HG03045 (cell line): ENCODE measurements around the gene POU4F1.
A peak's percentile ranks its signal among the peaks of the same experiment; 100 is the strongest.

Experiments used
- ATAC-seq: cut with Tn5 transposase; IDR thresholded peaks from one replicate; pipeline ENCODE4 v1.9.1; 2021; ENCODE audit warnings: mild to moderate bottlenecking, moderate library complexity; ENCODE audit not compliant: unreplicated experiment

Gene POU4F1

DNA sequence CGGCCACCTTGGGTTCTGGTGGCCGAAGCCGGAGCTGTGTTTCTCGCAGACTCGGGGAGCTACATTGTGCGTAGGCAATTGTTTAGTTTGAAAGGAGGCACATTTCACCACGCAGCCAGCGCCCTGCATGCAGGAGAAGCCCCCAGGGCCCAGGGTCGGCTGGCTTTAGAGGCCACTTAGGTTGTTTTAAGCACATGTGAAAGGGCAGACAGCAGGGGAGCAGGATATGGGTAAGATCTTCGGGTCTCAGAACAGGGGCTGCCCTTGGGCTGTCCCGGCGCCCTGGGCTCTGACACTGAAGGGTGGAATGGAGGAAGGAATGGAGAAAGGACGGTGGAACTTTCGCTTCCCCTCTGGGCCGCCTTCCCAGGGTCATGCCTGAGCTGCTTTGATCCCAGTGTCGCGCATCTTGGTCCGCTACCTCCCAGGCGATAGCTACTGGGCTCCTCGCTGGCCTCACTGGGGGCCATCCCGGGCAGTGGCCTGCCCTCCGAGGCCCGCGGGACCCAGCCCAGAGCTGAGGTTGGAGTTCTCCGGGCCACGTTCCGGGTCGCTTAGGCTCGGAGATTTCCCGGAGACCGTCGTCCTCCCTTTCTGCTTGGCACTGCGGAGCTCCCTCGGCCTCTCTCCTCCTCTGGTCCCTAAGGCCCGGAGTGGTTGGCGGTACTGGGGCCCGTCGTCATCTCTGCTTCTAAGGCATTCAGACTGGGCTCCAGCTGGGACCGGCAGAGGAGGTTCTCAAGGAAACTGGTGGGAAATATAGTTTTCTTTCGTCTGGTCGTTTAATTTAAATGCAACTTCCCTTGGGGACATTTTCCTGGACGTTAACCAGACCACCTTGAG, 4.3 kb upstream of the POU4F1 start:
- ATAC-seq = no peak

DNA sequence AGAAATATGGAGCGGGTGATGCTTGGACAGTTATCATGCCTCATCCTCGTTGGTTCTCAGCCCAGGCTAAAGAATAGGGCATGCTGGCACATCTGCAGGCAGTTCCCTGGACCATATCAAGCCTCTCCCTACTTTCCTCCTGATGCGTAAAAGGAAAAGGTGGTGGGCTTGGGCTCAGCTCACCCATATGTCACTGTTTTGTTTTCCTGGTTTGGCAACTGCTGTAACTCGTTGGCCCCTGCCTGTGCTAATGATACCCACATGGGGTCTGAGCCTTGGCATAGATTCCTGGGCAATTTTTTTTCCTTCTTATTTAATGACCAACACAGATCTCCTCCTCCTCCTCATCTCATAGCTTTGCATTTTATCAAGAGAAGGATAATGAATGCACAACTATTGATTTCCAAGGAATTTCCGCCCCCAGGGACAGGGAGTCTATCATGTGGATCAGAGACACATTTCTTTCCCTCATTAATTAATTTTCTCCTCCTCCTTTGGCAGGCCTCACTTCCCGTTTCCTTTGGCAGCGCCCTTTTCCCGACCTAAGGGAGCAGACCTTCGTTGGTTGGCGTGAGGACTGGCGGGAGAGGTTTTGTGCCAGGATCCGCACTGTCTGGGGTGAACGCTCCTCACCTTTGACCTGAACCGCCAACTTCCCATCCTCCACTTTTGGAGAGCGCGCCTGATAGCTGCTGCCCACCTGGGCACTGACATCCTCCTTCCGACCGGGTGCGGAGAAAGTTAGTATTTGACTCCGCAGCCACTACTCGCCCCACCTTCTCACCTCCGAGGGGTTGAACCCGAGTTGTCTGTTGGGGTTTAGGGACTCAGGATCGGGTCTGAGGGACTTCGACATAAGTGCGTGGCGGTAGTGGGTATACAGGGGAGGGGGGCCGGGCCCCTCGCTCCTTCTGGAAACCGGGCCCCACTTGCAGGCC, 3.4 kb upstream of the POU4F1 start:
- no peak for ATAC-seq

DNA sequence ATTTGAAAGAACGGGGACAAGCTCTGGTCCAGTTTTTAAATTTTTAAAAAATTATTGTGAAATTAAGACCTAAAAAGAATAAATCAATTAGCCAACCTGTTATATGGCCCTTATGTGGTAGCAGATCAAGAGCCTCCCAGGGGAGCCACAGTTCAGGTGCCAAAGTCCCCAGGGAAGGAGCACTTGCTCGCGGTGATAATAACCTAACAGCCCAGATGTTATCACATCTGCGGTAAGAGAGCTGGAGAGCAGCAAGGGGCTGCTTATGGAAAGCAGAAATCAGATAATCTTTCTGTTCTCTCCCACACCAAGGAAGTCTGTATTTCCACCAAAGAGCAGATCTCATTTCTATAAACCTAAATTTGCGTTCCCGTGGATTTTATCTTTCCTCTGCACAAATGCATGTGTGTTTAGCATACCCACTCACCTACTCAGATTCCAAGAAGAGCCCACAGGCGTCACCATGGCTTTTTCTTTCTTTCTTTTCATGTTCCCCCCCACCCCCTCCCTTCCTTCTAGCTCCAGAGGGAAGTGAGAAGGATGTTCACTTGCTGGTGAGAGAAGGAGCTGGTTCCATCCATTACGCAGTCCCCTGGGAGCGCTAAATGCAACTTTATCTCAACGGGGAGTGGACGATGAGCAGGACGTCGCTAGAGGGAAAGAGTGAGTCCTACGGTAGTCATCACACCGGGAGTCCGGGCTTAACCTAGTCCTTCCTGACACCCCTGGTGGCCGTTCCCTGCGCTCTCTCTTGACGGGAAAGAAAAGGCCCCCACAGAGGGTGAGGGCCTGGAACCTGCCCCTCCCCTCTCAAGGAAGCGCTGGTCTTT, 1.6 kb upstream of the POU4F1 start:
- no peak for ATAC-seq

DNA sequence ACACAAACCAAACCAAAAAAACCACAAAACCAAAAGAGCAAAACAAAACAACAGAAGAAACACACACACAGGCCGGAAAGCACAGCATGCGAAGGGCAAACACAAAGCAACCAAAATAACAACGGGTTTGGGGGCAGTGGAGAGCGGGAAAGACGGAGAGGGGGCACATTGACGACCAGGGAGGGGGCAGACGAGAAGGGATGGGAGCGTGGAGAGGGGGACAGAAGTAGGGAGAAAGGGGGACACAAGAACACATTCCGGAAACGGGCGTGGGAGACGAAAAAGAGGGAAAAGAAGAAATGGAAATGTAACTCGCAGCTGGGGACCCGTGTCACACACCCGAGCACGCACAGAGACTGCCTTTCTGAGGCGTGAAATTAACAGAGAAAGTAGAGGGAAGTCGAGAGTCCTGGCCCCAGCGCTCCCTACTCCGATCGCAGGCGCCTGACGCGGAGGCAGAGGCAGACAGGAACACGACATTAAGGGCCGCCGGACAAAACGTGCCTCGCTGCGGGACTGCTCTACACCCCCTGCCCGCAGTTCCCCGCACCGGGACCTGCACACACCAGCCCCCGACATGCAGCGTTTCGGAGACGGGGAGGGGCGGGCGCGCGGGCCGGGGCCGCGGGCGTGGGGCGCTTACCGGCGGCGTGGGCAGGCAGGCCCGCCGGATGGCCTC, 652 bp downstream of the POU4F1 start:
- peak; percentile 27 for ATAC-seq

DNA sequence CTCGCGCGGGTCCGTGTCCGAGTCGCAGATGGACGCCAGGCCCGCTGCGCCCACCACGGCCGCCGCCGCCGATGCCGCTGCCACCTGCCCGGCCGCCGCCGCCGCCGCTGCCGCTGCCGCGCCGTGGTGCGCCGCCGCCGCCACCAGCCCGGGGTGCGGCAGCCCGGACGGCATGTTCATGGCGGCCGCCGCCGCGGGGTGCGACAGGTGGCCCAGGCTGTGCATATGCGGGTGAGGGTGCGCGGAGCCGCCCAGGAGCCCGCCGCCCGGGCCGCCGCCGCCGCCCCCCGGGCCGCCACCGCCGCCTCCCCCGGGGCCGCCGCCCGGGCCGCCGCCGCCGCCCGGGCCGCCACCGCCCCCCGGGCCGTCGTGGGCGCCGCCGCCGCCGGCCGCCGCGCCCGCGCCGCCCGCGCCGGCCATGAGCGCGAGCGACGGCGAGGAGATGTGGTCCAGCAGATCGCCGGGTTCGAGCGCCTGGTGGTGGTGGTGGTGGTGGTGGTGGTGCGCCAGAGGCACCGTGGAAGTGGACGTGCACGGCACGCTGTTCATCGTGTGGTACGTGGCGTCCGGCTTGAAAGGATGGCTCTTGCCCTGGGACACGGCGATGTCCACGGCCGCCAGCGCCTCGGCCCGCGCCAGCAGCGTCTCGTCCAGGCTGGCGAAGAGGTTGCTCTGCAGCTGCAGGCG, 1.3 kb downstream of the POU4F1 start:
- ATAC-seq = no peak

DNA sequence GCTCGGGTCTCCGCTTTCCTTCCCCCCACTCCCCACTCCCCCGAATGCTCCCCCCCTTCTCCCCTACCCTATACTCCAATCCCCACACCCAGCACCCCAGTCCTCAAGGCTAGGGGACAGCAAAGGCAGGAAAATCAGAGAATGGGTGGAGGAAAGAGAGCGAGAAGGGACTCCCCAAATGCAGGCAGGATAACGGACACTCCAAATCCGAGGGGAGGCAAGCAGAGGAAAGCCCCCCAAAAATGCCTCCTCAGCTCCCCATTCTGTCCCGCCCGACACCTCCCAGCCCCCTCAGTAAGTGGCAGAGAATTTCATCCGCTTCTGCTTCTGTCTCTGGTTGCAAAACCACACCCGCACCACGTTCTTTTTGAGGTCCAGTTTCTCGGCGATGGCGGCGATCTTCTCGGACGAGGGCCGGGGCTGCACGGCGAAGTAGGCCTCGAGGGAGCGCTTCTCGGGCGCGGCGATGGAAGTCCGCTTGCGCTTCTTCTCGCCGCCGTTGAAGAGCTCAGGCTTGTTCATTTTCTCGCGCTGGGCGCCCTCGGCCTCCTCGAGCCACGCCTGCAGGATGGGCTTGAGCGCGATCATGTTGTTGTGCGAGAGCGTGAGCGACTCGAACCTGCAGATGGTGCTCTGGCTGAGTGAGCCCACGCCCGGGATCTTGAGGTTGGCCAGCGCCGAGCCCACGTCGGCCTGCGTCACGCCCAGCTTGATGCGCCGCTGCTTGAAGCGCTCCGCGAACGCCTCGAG, 2.1 kb downstream of the POU4F1 start:
- no peak for ATAC-seq

DNA sequence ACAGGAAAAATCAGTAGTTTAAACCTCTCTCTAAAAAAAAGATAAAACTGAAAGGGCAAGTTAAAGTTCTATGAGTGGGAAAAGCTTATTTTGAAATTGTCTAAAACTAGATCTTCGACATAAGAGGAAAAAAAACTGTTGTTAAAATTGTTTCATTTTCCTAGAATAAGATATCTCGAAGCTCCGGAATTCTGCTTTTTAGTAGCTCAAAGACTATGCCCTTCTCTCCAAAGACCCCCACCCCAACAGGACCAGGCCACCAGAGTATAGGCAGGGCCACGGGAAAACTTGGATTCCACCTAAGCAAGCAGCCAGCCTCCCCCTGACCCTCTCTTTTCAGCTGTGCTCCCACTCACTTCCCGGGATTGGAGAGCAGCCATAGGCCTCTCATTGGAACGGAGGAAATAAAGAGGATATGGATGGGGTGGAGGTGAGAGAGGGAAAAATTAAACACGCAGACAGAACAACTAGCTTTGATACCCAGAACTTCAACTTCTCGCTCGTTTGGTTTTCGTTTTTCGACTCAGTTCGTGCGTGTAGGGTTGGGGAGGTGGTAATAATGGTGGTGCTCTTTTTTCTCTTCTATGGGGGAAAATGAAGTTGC, 3.0 kb downstream of the POU4F1 start:
- ATAC-seq = no peak

DNA sequence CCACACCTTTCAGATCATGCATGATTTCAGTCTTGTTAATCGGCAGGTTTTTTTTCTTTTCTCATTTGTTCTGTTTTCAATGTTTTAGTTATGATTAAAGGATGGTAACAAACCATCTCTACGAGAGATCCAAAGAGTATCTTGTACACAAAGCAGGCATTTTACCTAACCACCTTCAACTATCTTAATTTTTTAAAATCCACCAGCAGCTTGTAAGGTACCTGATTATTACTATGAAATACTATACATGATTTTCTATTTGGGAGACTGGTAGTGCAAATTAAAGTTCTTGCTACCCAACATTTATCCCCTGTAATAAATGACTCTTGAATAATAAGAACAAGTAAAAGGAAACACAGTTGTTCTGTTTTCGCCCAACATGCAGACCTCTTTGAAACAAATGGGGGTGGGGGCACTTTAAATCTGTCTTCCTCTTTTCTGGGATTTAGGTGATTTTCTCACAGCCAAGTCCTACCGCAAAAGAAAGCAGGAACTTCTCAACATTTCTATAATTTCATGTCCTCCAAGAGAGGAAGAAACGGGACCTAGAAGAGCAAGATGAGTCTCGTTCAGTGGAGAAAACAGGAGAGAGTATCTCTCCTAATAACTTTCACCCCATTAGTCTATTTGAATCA, 3.6 kb downstream of the POU4F1 start:
- ATAC-seq = no peak

DNA sequence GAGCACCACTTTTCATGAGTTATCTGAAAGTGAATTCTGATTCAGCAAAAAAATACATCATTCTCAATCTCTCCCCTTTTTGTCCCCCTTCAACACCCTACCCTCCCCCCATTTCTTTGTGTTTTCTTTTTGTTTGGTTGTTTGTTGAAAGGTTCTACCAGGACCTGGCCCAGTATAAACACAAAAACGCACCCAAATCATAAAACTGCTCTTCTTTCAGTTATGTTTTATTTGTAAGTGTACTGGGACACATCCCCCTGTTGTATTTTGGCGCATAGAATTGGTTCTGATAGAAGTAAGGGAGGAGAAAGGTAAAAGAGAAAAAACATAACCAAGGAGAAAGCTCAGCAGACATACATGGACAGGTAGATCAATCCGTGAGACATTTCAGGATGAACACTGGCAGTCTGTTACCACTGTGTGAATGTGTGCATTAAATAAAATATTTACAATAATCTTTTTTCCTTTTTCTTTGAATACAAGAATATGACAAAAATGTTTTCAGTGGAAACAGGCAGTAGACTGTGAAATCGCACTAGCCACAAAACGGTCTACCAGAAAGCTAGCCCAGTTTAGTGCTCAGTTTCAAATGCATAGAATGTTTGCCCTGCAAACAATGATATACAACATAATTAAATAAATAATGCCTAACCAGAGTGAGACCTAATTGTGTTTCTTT, 4.2 kb downstream of the POU4F1 start:
- ATAC-seq = no peak

DNA sequence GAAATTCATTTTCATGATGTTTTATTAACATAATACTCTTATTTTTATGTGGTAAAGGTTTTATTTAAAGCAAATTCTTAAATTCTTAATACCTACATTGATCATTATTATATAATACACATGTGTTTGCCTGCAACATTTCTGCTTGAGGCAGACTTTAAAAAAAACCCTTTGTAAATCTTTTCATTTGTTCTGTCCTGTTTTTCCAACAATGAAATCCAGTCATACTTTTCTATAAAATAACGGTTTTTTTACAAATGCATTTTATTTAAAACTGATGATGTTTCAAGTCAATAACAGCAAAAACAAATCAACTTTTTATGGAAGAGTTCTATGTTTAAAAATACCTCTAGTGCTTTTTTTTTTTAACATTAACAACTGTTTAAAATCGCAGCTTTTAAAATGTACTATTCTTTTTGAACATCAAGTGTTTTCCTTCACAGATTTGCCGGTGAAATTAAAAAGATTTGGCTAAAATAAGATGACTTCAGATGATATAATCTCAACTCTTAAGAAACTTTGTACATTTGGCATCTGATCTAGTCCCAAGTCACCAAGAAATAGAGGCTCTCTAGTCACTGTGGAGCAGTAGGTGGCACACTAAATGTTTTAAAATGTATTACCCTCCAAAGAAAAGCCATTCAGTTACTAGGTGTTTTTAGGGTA, 5.1 kb downstream of the POU4F1 start:
- no peak for ATAC-seq

DNA sequence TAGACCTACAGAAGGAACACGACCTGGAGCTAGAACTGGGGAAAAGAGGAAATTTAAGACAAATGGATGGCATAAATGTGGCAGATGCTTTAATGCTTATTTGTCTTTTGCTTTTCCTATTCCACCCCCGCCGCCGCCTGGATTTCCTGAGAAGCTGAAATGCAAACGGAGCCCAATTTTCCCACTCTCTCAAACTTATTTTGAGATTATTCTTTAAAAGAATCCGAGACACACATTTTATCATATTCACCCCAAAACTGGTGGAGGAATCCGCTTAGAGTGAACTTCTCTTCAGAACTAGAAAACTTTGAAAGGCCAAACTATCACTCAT, 5.8 kb downstream of the POU4F1 start:
- no peak for ATAC-seq

DNA sequence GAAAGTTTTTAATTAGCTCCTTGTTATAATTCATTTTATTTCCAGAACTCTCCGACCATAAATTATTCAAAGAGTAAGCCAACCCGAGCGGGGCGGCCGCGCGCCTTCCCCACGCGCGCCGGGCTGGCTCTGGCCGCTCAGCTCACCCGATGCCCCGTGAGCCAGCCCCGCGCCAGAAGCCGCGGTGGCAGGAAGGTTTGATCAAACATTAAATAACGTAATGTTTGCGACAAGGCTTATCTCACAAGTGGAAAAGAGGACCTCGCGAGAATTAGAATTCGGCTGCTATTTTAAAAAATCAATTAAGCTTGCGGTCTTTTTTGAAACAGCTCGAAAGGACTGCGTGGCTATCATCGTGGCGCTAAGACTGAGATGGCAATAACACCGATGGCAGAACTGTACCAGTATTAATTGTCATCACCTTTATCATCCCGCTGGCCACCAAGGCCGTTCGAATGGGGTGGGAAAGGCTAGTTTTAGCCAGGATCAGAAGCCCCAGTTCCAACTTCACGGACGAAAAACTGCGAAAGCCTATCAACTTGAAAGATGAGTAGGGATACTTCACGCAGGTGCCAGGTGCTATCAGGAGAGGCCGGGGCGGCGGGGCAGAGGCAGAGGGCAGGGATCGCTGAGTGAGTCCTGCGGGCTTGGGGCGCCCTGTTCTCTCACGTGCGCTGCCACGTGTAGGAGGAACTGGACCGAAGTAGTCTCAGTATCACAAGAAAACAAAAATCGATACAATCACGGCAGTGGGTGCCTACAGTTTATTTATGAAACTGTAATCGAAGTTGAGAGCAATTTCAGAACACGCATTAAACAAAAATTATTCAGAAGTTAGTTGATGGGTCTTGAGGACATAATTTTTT, 6.4 kb downstream of the POU4F1 start:
- no peak for ATAC-seq

DNA sequence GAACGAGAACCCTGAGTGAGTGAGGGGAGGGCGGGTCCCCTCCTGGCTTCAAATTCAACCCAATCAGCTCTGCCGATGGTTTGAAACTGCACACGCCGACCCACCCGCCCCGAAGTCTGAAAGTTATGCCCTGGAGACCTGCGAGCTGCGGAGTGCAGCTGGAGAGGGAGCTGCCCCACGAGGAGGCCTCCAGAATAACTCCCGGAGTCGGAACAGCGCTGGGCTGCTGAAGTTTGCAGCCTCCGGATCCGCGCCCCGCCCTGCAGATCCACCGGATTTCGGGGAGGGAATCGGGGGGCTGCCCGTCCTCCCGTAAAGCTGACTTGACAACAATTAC, 7.0 kb downstream of the POU4F1 start:
- ATAC-seq = no peak

DNA sequence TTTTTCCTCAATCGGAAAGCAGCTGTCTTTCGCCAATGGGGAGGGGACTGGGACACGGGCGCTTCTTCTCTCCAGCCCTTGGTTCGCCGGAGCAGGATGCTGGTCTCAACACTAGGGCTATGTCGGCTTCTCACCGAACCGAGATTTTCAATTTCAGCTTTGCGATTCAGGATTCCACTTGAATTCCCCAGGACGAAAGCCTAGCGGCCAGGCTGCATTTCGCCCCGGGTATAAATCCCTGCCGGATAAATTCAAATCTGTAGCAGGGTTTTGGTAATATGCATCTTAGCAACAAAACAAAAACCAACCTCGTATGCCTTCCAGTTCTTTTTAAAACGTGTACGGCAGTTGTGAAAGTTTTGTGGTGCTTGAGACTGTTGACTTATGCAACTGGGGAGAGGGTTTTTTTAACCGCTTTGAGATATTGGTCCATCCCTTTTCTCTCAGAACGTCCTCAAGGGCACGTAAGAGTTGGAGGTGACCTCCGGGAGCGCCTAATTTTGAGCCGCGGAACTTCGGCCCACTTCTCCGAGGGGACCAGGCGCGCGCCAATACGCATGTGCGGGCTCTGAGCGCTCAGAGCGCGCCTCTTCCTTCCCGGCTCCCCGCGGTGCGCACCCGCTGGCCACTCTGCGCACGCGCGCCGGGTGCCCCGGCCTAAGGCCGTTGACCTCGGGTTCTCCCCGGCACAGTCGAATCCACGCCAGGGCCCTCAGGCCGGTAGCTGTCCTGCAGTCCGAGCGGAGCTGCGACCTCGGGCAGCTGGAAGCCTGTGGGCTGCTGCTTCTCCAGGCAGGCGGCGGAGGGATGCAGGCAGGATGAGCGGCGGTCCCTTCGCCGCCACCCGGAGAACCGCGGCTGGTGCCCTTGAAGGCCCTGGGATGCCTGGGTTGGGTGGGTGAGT, 7.6 kb downstream of the POU4F1 start:
- ATAC-seq = no peak

DNA sequence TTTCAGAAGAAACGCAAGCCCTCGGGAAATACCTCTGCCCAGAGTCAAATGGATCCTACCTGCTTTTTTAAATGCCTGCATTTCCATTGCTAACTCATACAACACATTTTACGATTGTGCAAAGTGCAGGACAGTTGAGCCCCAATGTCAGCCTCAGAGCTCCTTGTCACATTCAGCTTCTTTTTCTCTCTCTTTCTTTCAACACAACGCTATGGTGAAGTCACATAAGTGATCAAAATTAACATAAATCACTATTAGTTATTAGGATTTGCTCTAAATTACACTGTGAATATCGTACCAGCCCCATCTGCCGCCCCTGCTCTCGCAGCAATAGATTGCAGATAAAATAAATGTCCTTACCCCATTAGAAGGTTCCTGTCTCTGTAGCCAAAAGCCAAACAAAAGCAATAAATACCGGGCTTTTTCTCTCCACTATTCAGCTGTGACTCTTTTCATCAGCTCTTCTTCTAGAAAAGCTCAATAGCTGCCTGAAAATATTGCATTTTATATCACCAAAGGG, 8.8 kb downstream of the POU4F1 start:
- no peak for ATAC-seq
